Esophagus (tissue), 2 donors: Measurements from ENCODE around the gene PTBP1. TPM values are rescaled to one million over a fixed set of nuclear protein-coding genes. Genes with fewer than 3 reads are reported as not detected.
A peak's percentile ranks its signal among the peaks of the same experiment; 100 is the strongest.
"Not testable (repeated sequence)": the region's sequence is repeated elsewhere in the genome, so short reads cannot be mapped to it uniquely, and the experiment has no call there.

ENCODE experiments used
- H3K27ac ChIP-seq, 2 donors: one replicate each; pipeline ENCODE4 v1.5.1; 2013; ENCODE audit warnings: low read depth in 2 of 2, mild to moderate bottlenecking in 2 of 2, inconsistent platforms in 1 of 2, low read length in 1 of 2, moderate library complexity in 1 of 2
- H3K27me3 ChIP-seq, 2 donors: one replicate each; pipeline ENCODE4 v1.6.1; 2013; ENCODE audit warnings: low read length in 2 of 2, control low read depth in 1 of 2, mild to moderate bottlenecking in 1 of 2; ENCODE audit not compliant: insufficient read depth in 2 of 2, control insufficient read depth in 1 of 2
- H3K36me3 ChIP-seq, 2 donors: one replicate each; pipeline ENCODE4 v1.6.1; 2013; ENCODE audit warnings: low read length in 1 of 2; ENCODE audit not compliant: control insufficient read depth in 2 of 2, insufficient read depth in 2 of 2
- H3K4me1 ChIP-seq, 2 donors: one replicate each; pipeline ENCODE4 v1.6.1; 2013; ENCODE audit warnings: low read length in 1 of 2; ENCODE audit not compliant: control insufficient read depth in 2 of 2, insufficient read depth in 2 of 2
- H3K4me3 ChIP-seq, 2 donors: one replicate each; pipeline ENCODE4 v1.5.1; 2013; ENCODE audit warnings: low read length in 2 of 2, mild to moderate bottlenecking in 2 of 2, low read depth in 1 of 2, moderate library complexity in 1 of 2
- H3K9me3 ChIP-seq, 2 donors: one replicate each; pipeline ENCODE4 v1.6.1; 2013; ENCODE audit warnings: mild to moderate bottlenecking in 2 of 2, low read depth in 1 of 2, low read length in 1 of 2, moderate library complexity in 1 of 2; ENCODE audit not compliant: control insufficient read depth in 2 of 2, insufficient read depth in 1 of 2
- WGBS, 2 donors: extraction: QIAGEN DNeasy Blood & Tissue Kit; methylation state at CpG; one replicate each; pipeline ENCODE4 v1.1.7; 2013; 5-methylcytosine and 5-hydroxymethylcytosine counted together
- polyA plus RNA-seq, 2 donors: library from polyadenylated mRNA; stranded (reverse); fragments of 200-250 nt; gene quantifications; one replicate each; pipeline ENCODE4 v1.2.3, GENCODE V29; 2013
- donor health status: healthy with polysubstance abuse.
- donor health status: Bipolar disorder and iron deficiency.

The PTBP1 gene
- polyA plus RNA-seq, 2 donors = 90.6 to 98.3 TPM

- H3K9me3 ChIP-seq = peaks cover 0 to 2% of the 10 kb centered on the region in 2 donors
Measured at GRCh38 chr19:814152-815078, 17.2 kb downstream of the PTBP1 start.

GRCh38 chr19:815079-815774 lies 18.0 kb downstream of the PTBP1 start:
- Histone ChIP-seq H3K27ac (no peak overlapping the region), H3K4me3 (no peak overlapping the region), H3K4me1 (no peaks in the 10 kb centered on the region), H3K27me3 (no peaks in the 10 kb centered on the region), H3K36me3 (peaks cover 3 to 24% of the 10 kb centered on the region in 2 donors), H3K9me3 (peaks cover 0 to 2% of the 10 kb centered on the region in 2 donors)
- 91 to 92% methylated on average over 36 to 47 of the region's 47 CpGs for WGBS, 2 donors

More at GRCh38 chr19:814152-815078, 17.2 kb downstream of the PTBP1 start:
- no peaks in the 10 kb centered on the region for H3K4me1 ChIP-seq
- no peak overlapping the region for H3K27ac ChIP-seq
- WGBS, 2 donors = 85 to 86% methylated on average over 49 of the region's 49 CpGs
- H3K4me3 ChIP-seq = no peak overlapping the region
- peaks cover 3 to 30% of the 10 kb centered on the region in 2 donors for H3K36me3 ChIP-seq
- H3K27me3 ChIP-seq = no peaks in the 10 kb centered on the region

- H3K27ac ChIP-seq = no peak overlapping the region
- no peaks in the 10 kb centered on the region for H3K4me1 ChIP-seq
- H3K27me3 ChIP-seq = no peaks in the 10 kb centered on the region
- H3K4me3 ChIP-seq = no peak overlapping the region
- 93 to 96% methylated on average over 13 of the region's 13 CpGs for WGBS, 2 donors
- peaks cover under 1 to 18% of the 10 kb centered on the region in 2 donors for H3K36me3 ChIP-seq
- H3K9me3 ChIP-seq = peaks cover 0 to 2% of the 10 kb centered on the region in 2 donors
Measured at GRCh38 chr19:815775-816499, 18.7 kb downstream of the PTBP1 start.

GRCh38 chr19:816500-816857 lies 19.2 kb downstream of the PTBP1 start:
- Histone ChIP-seq H3K9me3 (peaks cover 0 to 2% of the 10 kb centered on the region in 2 donors), H3K36me3 (peaks cover 0 to 16% of the 10 kb centered on the region in 2 donors), H3K4me1 (no peaks in the 10 kb centered on the region), H3K4me3 (no peak overlapping the region), H3K27me3 (peaks cover 0 to 5% of the 10 kb centered on the region in 2 donors), H3K27ac (no peak overlapping the region)
- WGBS, 2 donors = 85 to 98% methylated on average over 2 of the region's 2 CpGs

GRCh38 chr19:820212-820611 lies 23.0 kb downstream of the PTBP1 start:
- H3K4me1 ChIP-seq, H3K36me3 ChIP-seq, H3K9me3 ChIP-seq, H3K27ac ChIP-seq, H3K4me3 ChIP-seq: not testable (repeated sequence)
- 89 to 96% methylated on average over 5 of the region's 5 CpGs for WGBS, 2 donors
- peaks cover 0 to 15% of the 10 kb centered on the region in 2 donors for H3K27me3 ChIP-seq

GRCh38 chr19:821231-821824 lies 24.1 kb downstream of the PTBP1 start:
- Histone ChIP-seq H3K4me1 (no peaks in the 10 kb centered on the region), H3K36me3 (no peaks in the 10 kb centered on the region), H3K9me3 (no peaks in the 10 kb centered on the region), H3K27me3 (peaks cover 0 to 15% of the 10 kb centered on the region in 2 donors), H3K27ac (no peak overlapping the region), H3K4me3 (peak overlapping the region in 1 of 2 donors; percentile 5)
- 2% methylated on average over 29 to 64 of the region's 64 CpGs for WGBS, 2 donors

- Histone ChIP-seq H3K27ac (no peak within 1 kb of the TSS), H3K9me3 (no peaks in the 10 kb centered on the region), H3K36me3 (no peaks in the 10 kb centered on the region), H3K4me1 (no peaks in the 10 kb centered on the region), H3K27me3 (peaks cover 0 to 15% of the 10 kb centered on the region in 2 donors), H3K4me3 (peak within 1 kb of the TSS in 1 of 2 donors; percentile 5)
- WGBS, 2 donors = 1 to 3% methylated on average over 27 to 86 of the region's 86 CpGs
Measured at GRCh38 chr19:821825-822503, 24.7 kb downstream of the PTBP1 start, which contains the start of gene PLPPR3. TSS of gene PLPPR3 (minus strand) at chr19:821955. CDS start at chr19:821559, 396 bp downstream.

GRCh38 chr19:823565-824121 lies 26.4 kb downstream of the PTBP1 start:
- H3K4me3 ChIP-seq = no peak overlapping the region
- no peak overlapping the region for H3K27ac ChIP-seq
- H3K9me3 ChIP-seq = no peaks in the 10 kb centered on the region
- H3K36me3 ChIP-seq = no peaks in the 10 kb centered on the region
- peaks cover 0 to 15% of the 10 kb centered on the region in 2 donors for H3K27me3 ChIP-seq
- no peaks in the 10 kb centered on the region for H3K4me1 ChIP-seq
- 55 to 56% methylated on average over 12 of the region's 12 CpGs for WGBS, 2 donors
